HG02981 (cell line): Measurements from ENCODE around the gene CFAP97D2.
"Not testable (repeated sequence)": the region's sequence is repeated elsewhere in the genome, so short reads cannot be mapped to it uniquely, and the experiment has no call there.

Experiments
- ATAC-seq: cut with Tn5 transposase; IDR thresholded peaks from one replicate; pipeline ENCODE4 v1.9.1; 2021; ENCODE audit warnings: mild to moderate bottlenecking, moderate library complexity; ENCODE audit not compliant: unreplicated experiment

The CFAP97D2 gene

GRCh38 chr13:114230575-114230974 lies 51.5 kb downstream of the CFAP97D2 start:
- no peak for ATAC-seq

- no peak for ATAC-seq
Measured at GRCh38 chr13:114231886-114232285, 52.8 kb downstream of the CFAP97D2 start.

GRCh38 chr13:114234266-114234644 lies 55.2 kb downstream of the CFAP97D2 start:
- no peak for ATAC-seq

GRCh38 chr13:114234645-114235421 lies 55.8 kb downstream of the CFAP97D2 start, which contains the start of gene CDC16:
Gene CDC16 (plus strand): TSS chr13:114234897. CDS start chr13:114235085, 188 bp downstream.
- ATAC-seq = peak; percentile 85

- no peak for ATAC-seq
Measured at GRCh38 chr13:114235697-114236096, 56.6 kb downstream of the CFAP97D2 start.

- no peak for ATAC-seq
Measured at GRCh38 chr13:114236227-114236626, 57.2 kb downstream of the CFAP97D2 start.

- ATAC-seq = no peak
Measured at GRCh38 chr13:114237415-114238112, 58.5 kb downstream of the CFAP97D2 start.

GRCh38 chr13:114241918-114242317 lies 62.9 kb downstream of the CFAP97D2 start:
- no peak for ATAC-seq

- ATAC-seq = no peak
Measured at GRCh38 chr13:114243971-114244370, 64.9 kb downstream of the CFAP97D2 start.

GRCh38 chr13:114244637-114245036 lies 65.6 kb downstream of the CFAP97D2 start:
- ATAC-seq = no peak

GRCh38 chr13:114248011-114248410 lies 69.0 kb downstream of the CFAP97D2 start:
- ATAC-seq = no peak

GRCh38 chr13:114249077-114249476 lies 70.0 kb downstream of the CFAP97D2 start:
- no peak for ATAC-seq

GRCh38 chr13:114251639-114252440 lies 72.8 kb downstream of the CFAP97D2 start:
- not testable (repeated sequence) for ATAC-seq

- ATAC-seq = no peak
Measured at GRCh38 chr13:114256547-114256946, 77.5 kb downstream of the CFAP97D2 start.

- ATAC-seq = no peak
Measured at GRCh38 chr13:114257014-114257413, 78.0 kb downstream of the CFAP97D2 start.

GRCh38 chr13:114258589-114258988 lies 79.5 kb downstream of the CFAP97D2 start:
- ATAC-seq = no peak

GRCh38 chr13:114259374-114259773 lies 80.3 kb downstream of the CFAP97D2 start:
- no peak for ATAC-seq

- no peak for ATAC-seq
Measured at GRCh38 chr13:114259974-114260373, 80.9 kb downstream of the CFAP97D2 start.

- no peak for ATAC-seq
Measured at GRCh38 chr13:114260814-114261213, 81.8 kb downstream of the CFAP97D2 start.

- no peak for ATAC-seq
Measured at GRCh38 chr13:114261328-114261965, 82.4 kb downstream of the CFAP97D2 start.

- ATAC-seq = no peak
Measured at GRCh38 chr13:114263578-114263977, 84.5 kb downstream of the CFAP97D2 start.
